ENCODE data around the gene CCNQ.

- TF ChIP-seq ZSCAN30 (tag by site-specific recombination; IDR thresholded peaks at IDR 0.05) (no peak), CTCF (tag by site-specific recombination; IDR thresholded peaks at IDR 0.05) (no peak), BCL11A (tag by site-specific recombination; IDR thresholded peaks at IDR 0.05; ENCODE audit: low read depth) (no peak), TCF7L2 (IDR thresholded peaks at IDR 0.05; ENCODE audit: borderline replicate concordance, low read depth, low read length) (no peak), SETDB1 (IDR thresholded peaks at IDR 0.05; ENCODE audit: insufficient read length, low read length) (no peak), ZBTB7A (tag by site-specific recombination; IDR thresholded peaks at IDR 0.05; ENCODE audit: low read depth) (no peak), ZNF473 (tag by site-specific recombination; IDR thresholded peaks at IDR 0.05) (no peak), ZBTB1 (tag by site-specific recombination; IDR thresholded peaks at IDR 0.05) (no peak)
These were observed 39.1 kb upstream of the CCNQ start for GRCh38 chrX:153638041-153638371.
